WTC11 (cell line): Measurements from ENCODE around the gene EXOC3L2. TPM values are rescaled to one million over a fixed set of nuclear protein-coding genes. Genes with fewer than 3 reads are reported as not detected.

Experiments
- ATAC-seq: fragments of 200-7000 bp; cut with Tn5 transposase; 2 replicates; pipeline ENCODE4 v1.10.0; 2021; ENCODE audit warnings: mild to moderate bottlenecking, moderate library complexity
- CTCF ChIA-PET: fragments of 300-600 bp; sonication (Branson Sonifier 250); formaldehyde crosslinking; loops from one replicate; lab custom pipeline; 2021; ENCODE audit warnings: antibody characterized with exemption; lab: Charles Lee
- POLR2A ChIA-PET: fragments of 350-600 bp; sonication (Branson Sonifier 250); formaldehyde crosslinking; loops from one replicate; lab custom pipeline; 2021; ENCODE audit warnings: antibody characterized with exemption; lab: Charles Lee
- DNase-seq: peaks from one replicate; pipeline ENCODE4 v3.0.0; 2021; ENCODE audit warnings: low spot score
- H3K27ac Mint-ChIP-seq: 2 replicates; pipeline ENCODE4 v1.8.0; 2021; ENCODE audit warnings: mixed read lengths
- H3K27me3 Mint-ChIP-seq: 2 replicates; pipeline ENCODE4 v1.8.0; 2021; ENCODE audit warnings: low read depth, mild to moderate bottlenecking, moderate library complexity, mixed read lengths
- H3K36me3 Mint-ChIP-seq: 2 replicates; pipeline ENCODE4 v1.8.0; 2021; ENCODE audit warnings: mixed read lengths
- H3K4me1 Mint-ChIP-seq: 2 replicates; pipeline ENCODE4 v1.8.0; 2022; ENCODE audit warnings: mixed read lengths
- H3K4me3 Mint-ChIP-seq: 2 replicates; pipeline ENCODE4 v1.8.0; 2021; ENCODE audit warnings: mild to moderate bottlenecking, moderate library complexity, mixed read lengths
- H3K9me3 Mint-ChIP-seq: 2 replicates; pipeline ENCODE4 v1.8.0; 2021; ENCODE audit warnings: mixed read lengths
- CREB1 ChIP-seq: sonication (generic); formaldehyde crosslinking; IDR thresholded peaks from 2 replicates; pipeline ENCODE4 v1.8.0; 2023; ENCODE audit warnings: mild to moderate bottlenecking, missing genetic modification reagents
- CTCF ChIP-seq: fragments of 200-600 bp; IDR thresholded peaks from 2 replicates; pipeline ENCODE4 v1.8.0; 2022; ENCODE audit warnings: antibody characterized with exemption
- ERG ChIP-seq: fragments of 250-450 bp; sonication (Bioruptor Pico); IDR thresholded peaks from 2 replicates; pipeline ENCODE4 v1.8.0; 2021; ENCODE audit warnings: mild to moderate bottlenecking
- GRHL2 ChIP-seq: fragments of 250-450 bp; sonication (Bioruptor Pico); IDR thresholded peaks from 2 replicates; pipeline ENCODE4 v1.8.0; 2022; ENCODE audit warnings: mild to moderate bottlenecking, moderate library complexity; ENCODE audit not compliant: insufficient replicate concordance, severe bottlenecking
- PREB ChIP-seq: sonication (generic); formaldehyde crosslinking; IDR thresholded peaks from 2 replicates; pipeline ENCODE4 v1.8.1; 2022; ENCODE audit warnings: mild to moderate bottlenecking, missing genetic modification reagents, moderate library complexity, borderline replicate concordance
- RORB ChIP-seq: fragments of 250-450 bp; sonication (Bioruptor Pico); IDR thresholded peaks from 2 replicates; pipeline ENCODE4 v1.9.0; 2021; ENCODE audit warnings: mild to moderate bottlenecking
- SOX15 ChIP-seq: fragments of 250-450 bp; sonication (Bioruptor Pico); IDR thresholded peaks from 2 replicates; pipeline ENCODE4 v1.9.0; 2021; ENCODE audit warnings: mild to moderate bottlenecking
- TP53 ChIP-seq: sonication (generic); formaldehyde crosslinking; IDR thresholded peaks from 2 replicates; pipeline ENCODE4 v1.8.1; 2023; ENCODE audit warnings: mild to moderate bottlenecking, missing genetic modification reagents
- USF1 ChIP-seq: sonication (generic); formaldehyde crosslinking; IDR thresholded peaks from 2 replicates; pipeline ENCODE4 v1.8.0; 2022; ENCODE audit warnings: mild to moderate bottlenecking, missing genetic modification reagents
- ZNF121 ChIP-seq: sonication (generic); formaldehyde crosslinking; IDR thresholded peaks from 2 replicates; pipeline ENCODE4 v1.8.0; 2023; ENCODE audit warnings: missing genetic modification reagents
- total RNA-seq: library from RNA; stranded (reverse); gene quantifications from 3 replicates; pipeline ENCODE4 v1.2.3, GENCODE V29; 2021
- TF ChIP-seq, protein P1 (sequence below): sonication (generic); formaldehyde crosslinking; IDR thresholded peaks from 2 replicates; pipeline ENCODE4 v1.8.0; 2023; ENCODE audit warnings: mild to moderate bottlenecking, missing genetic modification reagents
- TF ChIP-seq, protein P2 (sequence below): fragments of 250-450 bp; sonication (Bioruptor Pico); IDR thresholded peaks from 2 replicates; pipeline ENCODE4 v1.9.0; 2021; ENCODE audit warnings: mild to moderate bottlenecking
- TF ChIP-seq, protein P3 (sequence below): sonication (generic); formaldehyde crosslinking; IDR thresholded peaks from 2 replicates; pipeline ENCODE4 v1.8.1; 2023; ENCODE audit warnings: mild to moderate bottlenecking, missing genetic modification reagents, moderate library complexity
- TF ChIP-seq, protein P4 (sequence below): sonication (generic); formaldehyde crosslinking; IDR thresholded peaks from 2 replicates; pipeline ENCODE4 v1.8.1; 2023; ENCODE audit warnings: mild to moderate bottlenecking, missing genetic modification reagents, moderate library complexity
- TF ChIP-seq, protein P5 (sequence below): sonication (generic); formaldehyde crosslinking; IDR thresholded peaks from 2 replicates; pipeline ENCODE4 v1.8.0; 2023; ENCODE audit warnings: missing genetic modification reagents, mild to moderate bottlenecking, borderline replicate concordance
- TF ChIP-seq, protein P6 (sequence below): sonication (generic); formaldehyde crosslinking; IDR thresholded peaks from 2 replicates; pipeline ENCODE4 v1.8.0; 2022; ENCODE audit warnings: mild to moderate bottlenecking, missing genetic modification reagents

EXOC3L2 gene
- total RNA-seq, 1 experiment from 2014 or later: 2.7 TPM

GRCh38 chr19:45173816-45174215 is 71.4 kb downstream of the EXOC3L2 start:
- POLR2A ChIA-PET: no interaction called here
- CTCF ChIA-PET: no interaction called here
- Mint-ChIP-seq H3K9me3 (no peaks in the 10 kb centered on the region), H3K27ac (no peak overlapping the region; the same call in 1 of the 2 replicates), H3K4me1 (no peaks in the 10 kb centered on the region), H3K36me3 (no peaks in the 10 kb centered on the region), H3K4me3 (no peak overlapping the region), H3K27me3 (no peaks in the 10 kb centered on the region; the same call in 1 of the 2 replicates)
- DNase-seq (no peak), ATAC-seq (no peak)
- TF ChIP-seq CTCF: no peak
- no peak for TF ChIP-seq GRHL2 (CRISPR knock-in tag)
- TF ChIP-seq ERG (CRISPR knock-in tag): no peak
- no peak for TF ChIP-seq SOX15 (CRISPR knock-in tag)
- TF ChIP-seq TP53 (CRISPR knock-in tag): no peak
- no peak for TF ChIP-seq ZNF121 (CRISPR knock-in tag)
- TF ChIP-seq, protein P1, sequence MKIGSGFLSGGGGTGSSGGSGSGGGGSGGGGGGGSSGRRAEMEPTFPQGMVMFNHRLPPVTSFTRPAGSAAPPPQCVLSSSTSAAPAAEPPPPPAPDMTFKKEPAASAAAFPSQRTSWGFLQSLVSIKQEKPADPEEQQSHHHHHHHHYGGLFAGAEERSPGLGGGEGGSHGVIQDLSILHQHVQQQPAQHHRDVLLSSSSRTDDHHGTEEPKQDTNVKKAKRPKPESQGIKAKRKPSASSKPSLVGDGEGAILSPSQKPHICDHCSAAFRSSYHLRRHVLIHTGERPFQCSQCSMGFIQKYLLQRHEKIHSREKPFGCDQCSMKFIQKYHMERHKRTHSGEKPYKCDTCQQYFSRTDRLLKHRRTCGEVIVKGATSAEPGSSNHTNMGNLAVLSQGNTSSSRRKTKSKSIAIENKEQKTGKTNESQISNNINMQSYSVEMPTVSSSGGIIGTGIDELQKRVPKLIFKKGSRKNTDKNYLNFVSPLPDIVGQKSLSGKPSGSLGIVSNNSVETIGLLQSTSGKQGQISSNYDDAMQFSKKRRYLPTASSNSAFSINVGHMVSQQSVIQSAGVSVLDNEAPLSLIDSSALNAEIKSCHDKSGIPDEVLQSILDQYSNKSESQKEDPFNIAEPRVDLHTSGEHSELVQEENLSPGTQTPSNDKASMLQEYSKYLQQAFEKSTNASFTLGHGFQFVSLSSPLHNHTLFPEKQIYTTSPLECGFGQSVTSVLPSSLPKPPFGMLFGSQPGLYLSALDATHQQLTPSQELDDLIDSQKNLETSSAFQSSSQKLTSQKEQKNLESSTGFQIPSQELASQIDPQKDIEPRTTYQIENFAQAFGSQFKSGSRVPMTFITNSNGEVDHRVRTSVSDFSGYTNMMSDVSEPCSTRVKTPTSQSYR (CRISPR knock-in tag): no peak
- TF ChIP-seq, protein P2, sequence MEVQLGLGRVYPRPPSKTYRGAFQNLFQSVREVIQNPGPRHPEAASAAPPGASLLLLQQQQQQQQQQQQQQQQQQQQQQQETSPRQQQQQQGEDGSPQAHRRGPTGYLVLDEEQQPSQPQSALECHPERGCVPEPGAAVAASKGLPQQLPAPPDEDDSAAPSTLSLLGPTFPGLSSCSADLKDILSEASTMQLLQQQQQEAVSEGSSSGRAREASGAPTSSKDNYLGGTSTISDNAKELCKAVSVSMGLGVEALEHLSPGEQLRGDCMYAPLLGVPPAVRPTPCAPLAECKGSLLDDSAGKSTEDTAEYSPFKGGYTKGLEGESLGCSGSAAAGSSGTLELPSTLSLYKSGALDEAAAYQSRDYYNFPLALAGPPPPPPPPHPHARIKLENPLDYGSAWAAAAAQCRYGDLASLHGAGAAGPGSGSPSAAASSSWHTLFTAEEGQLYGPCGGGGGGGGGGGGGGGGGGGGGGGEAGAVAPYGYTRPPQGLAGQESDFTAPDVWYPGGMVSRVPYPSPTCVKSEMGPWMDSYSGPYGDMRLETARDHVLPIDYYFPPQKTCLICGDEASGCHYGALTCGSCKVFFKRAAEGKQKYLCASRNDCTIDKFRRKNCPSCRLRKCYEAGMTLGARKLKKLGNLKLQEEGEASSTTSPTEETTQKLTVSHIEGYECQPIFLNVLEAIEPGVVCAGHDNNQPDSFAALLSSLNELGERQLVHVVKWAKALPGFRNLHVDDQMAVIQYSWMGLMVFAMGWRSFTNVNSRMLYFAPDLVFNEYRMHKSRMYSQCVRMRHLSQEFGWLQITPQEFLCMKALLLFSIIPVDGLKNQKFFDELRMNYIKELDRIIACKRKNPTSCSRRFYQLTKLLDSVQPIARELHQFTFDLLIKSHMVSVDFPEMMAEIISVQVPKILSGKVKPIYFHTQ (CRISPR knock-in tag): no peak
- TF ChIP-seq, protein P3, sequence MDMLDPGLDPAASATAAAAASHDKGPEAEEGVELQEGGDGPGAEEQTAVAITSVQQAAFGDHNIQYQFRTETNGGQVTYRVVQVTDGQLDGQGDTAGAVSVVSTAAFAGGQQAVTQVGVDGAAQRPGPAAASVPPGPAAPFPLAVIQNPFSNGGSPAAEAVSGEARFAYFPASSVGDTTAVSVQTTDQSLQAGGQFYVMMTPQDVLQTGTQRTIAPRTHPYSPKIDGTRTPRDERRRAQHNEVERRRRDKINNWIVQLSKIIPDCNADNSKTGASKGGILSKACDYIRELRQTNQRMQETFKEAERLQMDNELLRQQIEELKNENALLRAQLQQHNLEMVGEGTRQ: no peak
- TF ChIP-seq, protein P4, sequence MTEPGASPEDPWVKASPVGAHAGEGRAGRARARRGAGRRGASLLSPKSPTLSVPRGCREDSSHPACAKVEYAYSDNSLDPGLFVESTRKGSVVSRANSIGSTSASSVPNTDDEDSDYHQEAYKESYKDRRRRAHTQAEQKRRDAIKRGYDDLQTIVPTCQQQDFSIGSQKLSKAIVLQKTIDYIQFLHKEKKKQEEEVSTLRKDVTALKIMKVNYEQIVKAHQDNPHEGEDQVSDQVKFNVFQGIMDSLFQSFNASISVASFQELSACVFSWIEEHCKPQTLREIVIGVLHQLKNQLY (CRISPR knock-in tag): no peak
- TF ChIP-seq, protein P5, sequence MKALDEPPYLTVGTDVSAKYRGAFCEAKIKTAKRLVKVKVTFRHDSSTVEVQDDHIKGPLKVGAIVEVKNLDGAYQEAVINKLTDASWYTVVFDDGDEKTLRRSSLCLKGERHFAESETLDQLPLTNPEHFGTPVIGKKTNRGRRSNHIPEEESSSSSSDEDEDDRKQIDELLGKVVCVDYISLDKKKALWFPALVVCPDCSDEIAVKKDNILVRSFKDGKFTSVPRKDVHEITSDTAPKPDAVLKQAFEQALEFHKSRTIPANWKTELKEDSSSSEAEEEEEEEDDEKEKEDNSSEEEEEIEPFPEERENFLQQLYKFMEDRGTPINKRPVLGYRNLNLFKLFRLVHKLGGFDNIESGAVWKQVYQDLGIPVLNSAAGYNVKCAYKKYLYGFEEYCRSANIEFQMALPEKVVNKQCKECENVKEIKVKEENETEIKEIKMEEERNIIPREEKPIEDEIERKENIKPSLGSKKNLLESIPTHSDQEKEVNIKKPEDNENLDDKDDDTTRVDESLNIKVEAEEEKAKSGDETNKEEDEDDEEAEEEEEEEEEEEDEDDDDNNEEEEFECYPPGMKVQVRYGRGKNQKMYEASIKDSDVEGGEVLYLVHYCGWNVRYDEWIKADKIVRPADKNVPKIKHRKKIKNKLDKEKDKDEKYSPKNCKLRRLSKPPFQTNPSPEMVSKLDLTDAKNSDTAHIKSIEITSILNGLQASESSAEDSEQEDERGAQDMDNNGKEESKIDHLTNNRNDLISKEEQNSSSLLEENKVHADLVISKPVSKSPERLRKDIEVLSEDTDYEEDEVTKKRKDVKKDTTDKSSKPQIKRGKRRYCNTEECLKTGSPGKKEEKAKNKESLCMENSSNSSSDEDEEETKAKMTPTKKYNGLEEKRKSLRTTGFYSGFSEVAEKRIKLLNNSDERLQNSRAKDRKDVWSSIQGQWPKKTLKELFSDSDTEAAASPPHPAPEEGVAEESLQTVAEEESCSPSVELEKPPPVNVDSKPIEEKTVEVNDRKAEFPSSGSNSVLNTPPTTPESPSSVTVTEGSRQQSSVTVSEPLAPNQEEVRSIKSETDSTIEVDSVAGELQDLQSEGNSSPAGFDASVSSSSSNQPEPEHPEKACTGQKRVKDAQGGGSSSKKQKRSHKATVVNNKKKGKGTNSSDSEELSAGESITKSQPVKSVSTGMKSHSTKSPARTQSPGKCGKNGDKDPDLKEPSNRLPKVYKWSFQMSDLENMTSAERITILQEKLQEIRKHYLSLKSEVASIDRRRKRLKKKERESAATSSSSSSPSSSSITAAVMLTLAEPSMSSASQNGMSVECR (CRISPR knock-in tag): no peak
- no peak for TF ChIP-seq PREB
- TF ChIP-seq RORB (CRISPR knock-in tag): no peak
- TF ChIP-seq CREB1 (CRISPR knock-in tag): no peak
- no peak for TF ChIP-seq USF1 (CRISPR knock-in tag)
- TF ChIP-seq, protein P6, sequence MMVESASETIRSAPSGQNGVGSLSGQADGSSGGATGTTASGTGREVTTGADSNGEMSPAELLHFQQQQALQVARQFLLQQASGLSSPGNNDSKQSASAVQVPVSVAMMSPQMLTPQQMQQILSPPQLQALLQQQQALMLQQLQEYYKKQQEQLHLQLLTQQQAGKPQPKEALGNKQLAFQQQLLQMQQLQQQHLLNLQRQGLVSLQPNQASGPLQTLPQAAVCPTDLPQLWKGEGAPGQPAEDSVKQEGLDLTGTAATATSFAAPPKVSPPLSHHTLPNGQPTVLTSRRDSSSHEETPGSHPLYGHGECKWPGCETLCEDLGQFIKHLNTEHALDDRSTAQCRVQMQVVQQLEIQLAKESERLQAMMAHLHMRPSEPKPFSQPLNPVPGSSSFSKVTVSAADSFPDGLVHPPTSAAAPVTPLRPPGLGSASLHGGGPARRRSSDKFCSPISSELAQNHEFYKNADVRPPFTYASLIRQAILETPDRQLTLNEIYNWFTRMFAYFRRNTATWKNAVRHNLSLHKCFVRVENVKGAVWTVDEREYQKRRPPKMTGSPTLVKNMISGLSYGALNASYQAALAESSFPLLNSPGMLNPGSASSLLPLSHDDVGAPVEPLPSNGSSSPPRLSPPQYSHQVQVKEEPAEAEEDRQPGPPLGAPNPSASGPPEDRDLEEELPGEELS (CRISPR knock-in tag): no peak
